ENCODE data around the gene PUS7L.

GRCh38 chr12:43722621-43723020 is 36.0 kb downstream of the PUS7L start:
- TF ChIP-seq POLR2A (IDR thresholded peaks at IDR 0.05; ENCODE audit: low read depth, low read length) (no peak), POLR2AphosphoS5 (IDR thresholded peaks at IDR 0.05; ENCODE audit: low read depth, low read length) (no peak), SPI1 (IDR thresholded peaks at IDR 0.05; ENCODE audit: low read depth, low read length) (no peak), TAF1 (IDR thresholded peaks at IDR 0.05; ENCODE audit: low read depth, low read length) (no peak), POU2F2 (IDR thresholded peaks at IDR 0.05; ENCODE audit: low read depth, low read length) (no peak)

Data from GM12891 (cell line).